Adrenal gland (tissue), 5 donors: Measurements from ENCODE around the gene SAMD4A.

Source experiments
- CTCF ChIP-seq, 6 experiments: fragments of 450-650 bp in 4 of 6; fragments of 200-600 bp in 2 of 6; sonication (generic) in 1 of 6; IDR thresholded peaks; 1 replicate in 5 of 6; 2 replicates in 1 of 6; pipeline versions ENCODE4 v1.5.1 to v1.8.0; 2016 to 2021; ENCODE audit warnings: antibody characterized with exemption in 6 of 6, mild to moderate bottlenecking in 2 of 6, moderate library complexity in 1 of 6
- POLR2A ChIP-seq, 2 donors: fragments of 450-650 bp; IDR thresholded peaks; one replicate each; pipeline ENCODE4 v1.6.1; 2017; ENCODE audit warnings: antibody characterized with exemption in 2 of 2, mild to moderate bottlenecking in 2 of 2, moderate library complexity in 1 of 2
- donor health status: DM: no; HTN: no; CAD: no.

GRCh38 chr14:54671537-54671936, 104.6 kb downstream of the SAMD4A start:
- TF ChIP-seq CTCF (IDR thresholded peaks at IDR 0.05) (no peak), POLR2A (IDR thresholded peaks at IDR 0.05) (no peak)
